Liver (tissue), 9 donors: Measurements from ENCODE around the gene LRMDA. TPM values are rescaled to one million over a fixed set of nuclear protein-coding genes. Genes with fewer than 3 reads are reported as not detected.

Experiments
- DNase-seq: peaks from one replicate; pipeline ENCODE4 v3.0.0-alpha.2; 2017; ENCODE audit warnings: low spot score
- H3K27ac ChIP-seq, 2 donors: one replicate each; pipeline ENCODE4 v1.7.0; 2013; ENCODE audit warnings: inconsistent platforms in 2 of 2, low read length in 2 of 2, control low read depth in 1 of 2, low read depth in 1 of 2, mild to moderate bottlenecking in 1 of 2
- H3K27me3 ChIP-seq, 4 donors: one replicate each; pipeline versions ENCODE4 v1.6.1 to v1.7.0; 2013; ENCODE audit warnings: low read length in 3 of 4, inconsistent platforms in 1 of 4, mild to moderate bottlenecking in 1 of 4, moderate library complexity in 1 of 4; ENCODE audit not compliant: control insufficient read depth in 4 of 4, insufficient read depth in 4 of 4
- H3K36me3 ChIP-seq, 4 donors: one replicate each; pipeline versions ENCODE4 v1.6.1 to v1.7.0; 2013; ENCODE audit warnings: low read length in 3 of 4, mild to moderate bottlenecking in 3 of 4, low read depth in 1 of 4, moderate library complexity in 1 of 4; ENCODE audit not compliant: control insufficient read depth in 4 of 4, insufficient read depth in 3 of 4
- H3K4me1 ChIP-seq, 4 donors: one replicate each; pipeline versions ENCODE4 v1.6.1 to v1.7.0; 2013; ENCODE audit warnings: low read length in 3 of 4, mild to moderate bottlenecking in 3 of 4, moderate library complexity in 1 of 4; ENCODE audit not compliant: control insufficient read depth in 4 of 4, insufficient read depth in 4 of 4
- H3K4me3 ChIP-seq, 3 donors: one replicate each; pipeline versions ENCODE4 v1.6.1 to v1.7.0; 2013; ENCODE audit warnings: low read length in 3 of 3, control low read depth in 1 of 3, low read depth in 1 of 3, mild to moderate bottlenecking in 1 of 3
- H3K9ac ChIP-seq, 2 donors: one replicate each; pipeline ENCODE4 v1.7.0; 2013; ENCODE audit warnings: low read length in 2 of 2, mild to moderate bottlenecking in 2 of 2, moderate library complexity in 2 of 2, control low read depth in 1 of 2, low read depth in 1 of 2
- H3K9me3 ChIP-seq, 4 donors: one replicate each; pipeline versions ENCODE4 v1.6.1 to v1.7.0; 2013; ENCODE audit warnings: low read length in 3 of 4; ENCODE audit not compliant: control insufficient read depth in 4 of 4
- EGR1 ChIP-seq, 2 donors: IDR thresholded peaks; 2 replicates each; pipeline ENCODE4 v1.6.1; 2016 to 2018; ENCODE audit warnings: antibody characterized with exemption in 2 of 2, low read depth in 2 of 2
- FOXA1 ChIP-seq: IDR thresholded peaks from 2 replicates; pipeline ENCODE4 v1.6.1; 2016; ENCODE audit warnings: antibody characterized with exemption
- FOXA2 ChIP-seq: IDR thresholded peaks from 2 replicates; pipeline ENCODE4 v1.6.1; 2016; ENCODE audit warnings: antibody characterized with exemption
- GABPA ChIP-seq, 2 donors: IDR thresholded peaks in 1 of 2; conservative IDR thresholded peaks in 1 of 2; 2 replicates each; pipeline ENCODE4 v1.6.1; 2016; ENCODE audit warnings: antibody characterized with exemption in 2 of 2, mild to moderate bottlenecking in 1 of 2, moderate library complexity in 1 of 2
- HNF4A ChIP-seq, 2 donors: conservative IDR thresholded peaks; 2 replicates each; pipeline ENCODE4 v1.6.1; 2016; ENCODE audit warnings: antibody characterized with exemption in 2 of 2, mild to moderate bottlenecking in 2 of 2
- HNF4G ChIP-seq: IDR thresholded peaks from 2 replicates; pipeline ENCODE4 v1.6.1; 2016; ENCODE audit warnings: antibody characterized with exemption
- JUND ChIP-seq, 2 donors: IDR thresholded peaks; 2 replicates each; pipeline ENCODE4 v1.6.1; 2016; ENCODE audit warnings: antibody characterized with exemption in 2 of 2
- NR2F2 ChIP-seq: IDR thresholded peaks from 2 replicates; pipeline ENCODE4 v1.6.1; 2016; ENCODE audit warnings: antibody characterized with exemption
- RAD21 ChIP-seq, 2 donors: IDR thresholded peaks; 2 replicates each; pipeline ENCODE4 v1.6.1; 2016; ENCODE audit warnings: antibody characterized with exemption in 2 of 2, mild to moderate bottlenecking in 2 of 2
- RXRA ChIP-seq, 2 donors: IDR thresholded peaks; 2 replicates each; pipeline ENCODE4 v1.6.1; 2017 to 2018; ENCODE audit warnings: antibody characterized with exemption in 2 of 2, mild to moderate bottlenecking in 1 of 2
- SP1 ChIP-seq: IDR thresholded peaks from 2 replicates; pipeline ENCODE4 v1.6.1; 2018; ENCODE audit warnings: antibody characterized with exemption, mild to moderate bottlenecking
- TAF1 ChIP-seq: conservative IDR thresholded peaks from 2 replicates; pipeline ENCODE4 v1.6.1; 2016; ENCODE audit warnings: antibody characterized with exemption, mild to moderate bottlenecking
- YY1 ChIP-seq: IDR thresholded peaks from 2 replicates; pipeline ENCODE4 v1.6.1; 2016; ENCODE audit warnings: antibody characterized with exemption, mild to moderate bottlenecking
- whole genome bisulfite sequencing: extraction: QIAGEN DNeasy Blood & Tissue Kit; methylation state at CpG from one replicate; pipeline ENCODE4 v1.1.7; 2013; 5-methylcytosine and 5-hydroxymethylcytosine counted together
- polyA plus RNA-seq, 2 donors: library from polyadenylated mRNA; stranded (reverse) in 1 of 2; unstranded in 1 of 2; fragments of 200-250 nt in 1 of 2; fragments of >200 nt in 1 of 2; fragmentation: Nextera tagmentation in 1 of 2; extraction: Ambion mirVana in 1 of 2; gene quantifications; one replicate each; pipeline versions ENCODE4 v1.2.1 to v1.2.3, GENCODE V29; 2013 to 2015
- total RNA-seq, 2 donors: library from RNA; depleted of rRNA; stranded (reverse); fragments of >200 nt; gene quantifications; one replicate each; pipeline ENCODE4 v1.2.3, GENCODE V29; 2014
- TF ChIP-seq, protein P1 (sequence below): IDR thresholded peaks from 2 replicates; pipeline ENCODE4 v1.6.1; 2016; ENCODE audit warnings: antibody characterized with exemption
- TF ChIP-seq, protein P2 (sequence below): IDR thresholded peaks from 2 replicates; pipeline ENCODE4 v1.6.1; 2016; ENCODE audit warnings: antibody characterized with exemption, mild to moderate bottlenecking
- TF ChIP-seq, protein P3 (sequence below): IDR thresholded peaks from 2 replicates; pipeline ENCODE4 v1.6.1; 2016; ENCODE audit warnings: antibody characterized with exemption
- TF ChIP-seq, protein P4 (sequence below): fragments of 150-350 bp; IDR thresholded peaks from 2 replicates; pipeline ENCODE4 v1.5.1; 2017; ENCODE audit warnings: improper control_type of control experiment, low read depth, low read length; ENCODE audit not compliant: missing input control
- TF ChIP-seq, protein P5 (sequence below): IDR thresholded peaks from 2 replicates; pipeline ENCODE4 v1.6.1; 2016; ENCODE audit warnings: antibody characterized with exemption
- donor health status: healthy.
- donor health status: healthy.
- donor health status: healthy.
- donor health status: healthy.
- donor health status: healthy.

LRMDA gene
- total and polyA plus RNA-seq, 4 donors = 7.9 to 15.8 (median 11.3) TPM

DNA sequence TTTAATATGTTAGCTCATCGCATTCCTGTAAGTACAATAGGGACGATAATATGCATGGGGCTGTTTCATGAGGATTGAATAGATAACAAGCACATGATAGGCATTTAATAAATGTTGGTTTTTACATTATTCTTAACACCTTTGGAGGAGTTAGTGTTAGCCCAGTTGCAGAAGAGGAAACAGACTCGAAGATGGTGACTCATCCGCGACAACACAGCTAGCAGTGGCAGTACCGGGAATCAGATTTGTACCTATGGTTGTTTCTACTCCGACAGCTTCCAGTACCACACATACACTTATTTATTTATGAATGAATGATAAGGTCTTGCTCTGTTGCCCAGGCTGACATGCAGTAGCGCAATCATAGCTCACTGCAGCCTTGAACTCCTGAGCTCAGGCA is 2.9 kb downstream of the LRMDA start:
- H3K4me3 ChIP-seq = no peak overlapping the region
- no peak overlapping the region for H3K9ac ChIP-seq
- no peaks in the 10 kb centered on the region for H3K27me3 ChIP-seq
- no peaks in the 10 kb centered on the region for H3K36me3 ChIP-seq
- DNase-seq = no peak
- peaks cover 9 to 60% (median 47%) of the 10 kb centered on the region in 4 donors for H3K4me1 ChIP-seq
- H3K27ac ChIP-seq = no peak overlapping the region
- no peak for TF ChIP-seq HNF4G
- no peak for TF ChIP-seq EGR1 (IDR thresholded peaks at IDR 0.05; ENCODE audit: low read depth in 2 of 2)
- TF ChIP-seq GABPA (IDR thresholded peaks at IDR 0.05 in 1 of 2, conservative IDR thresholded peaks at IDR 0.05 in 1 of 2) = no peak
- TF ChIP-seq RXRA (IDR thresholded peaks at IDR 0.05) = no peak
- TF ChIP-seq RAD21 (IDR thresholded peaks at IDR 0.05) = no peak
- TF ChIP-seq JUND (IDR thresholded peaks at IDR 0.05) = no peak
- TF ChIP-seq, protein P1, sequence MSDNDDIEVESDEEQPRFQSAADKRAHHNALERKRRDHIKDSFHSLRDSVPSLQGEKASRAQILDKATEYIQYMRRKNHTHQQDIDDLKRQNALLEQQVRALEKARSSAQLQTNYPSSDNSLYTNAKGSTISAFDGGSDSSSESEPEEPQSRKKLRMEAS = no peak
- TF ChIP-seq YY1 = no peak
- TF ChIP-seq, protein P2, sequence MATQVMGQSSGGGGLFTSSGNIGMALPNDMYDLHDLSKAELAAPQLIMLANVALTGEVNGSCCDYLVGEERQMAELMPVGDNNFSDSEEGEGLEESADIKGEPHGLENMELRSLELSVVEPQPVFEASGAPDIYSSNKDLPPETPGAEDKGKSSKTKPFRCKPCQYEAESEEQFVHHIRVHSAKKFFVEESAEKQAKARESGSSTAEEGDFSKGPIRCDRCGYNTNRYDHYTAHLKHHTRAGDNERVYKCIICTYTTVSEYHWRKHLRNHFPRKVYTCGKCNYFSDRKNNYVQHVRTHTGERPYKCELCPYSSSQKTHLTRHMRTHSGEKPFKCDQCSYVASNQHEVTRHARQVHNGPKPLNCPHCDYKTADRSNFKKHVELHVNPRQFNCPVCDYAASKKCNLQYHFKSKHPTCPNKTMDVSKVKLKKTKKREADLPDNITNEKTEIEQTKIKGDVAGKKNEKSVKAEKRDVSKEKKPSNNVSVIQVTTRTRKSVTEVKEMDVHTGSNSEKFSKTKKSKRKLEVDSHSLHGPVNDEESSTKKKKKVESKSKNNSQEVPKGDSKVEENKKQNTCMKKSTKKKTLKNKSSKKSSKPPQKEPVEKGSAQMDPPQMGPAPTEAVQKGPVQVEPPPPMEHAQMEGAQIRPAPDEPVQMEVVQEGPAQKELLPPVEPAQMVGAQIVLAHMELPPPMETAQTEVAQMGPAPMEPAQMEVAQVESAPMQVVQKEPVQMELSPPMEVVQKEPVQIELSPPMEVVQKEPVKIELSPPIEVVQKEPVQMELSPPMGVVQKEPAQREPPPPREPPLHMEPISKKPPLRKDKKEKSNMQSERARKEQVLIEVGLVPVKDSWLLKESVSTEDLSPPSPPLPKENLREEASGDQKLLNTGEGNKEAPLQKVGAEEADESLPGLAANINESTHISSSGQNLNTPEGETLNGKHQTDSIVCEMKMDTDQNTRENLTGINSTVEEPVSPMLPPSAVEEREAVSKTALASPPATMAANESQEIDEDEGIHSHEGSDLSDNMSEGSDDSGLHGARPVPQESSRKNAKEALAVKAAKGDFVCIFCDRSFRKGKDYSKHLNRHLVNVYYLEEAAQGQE = no peak
- no peak for TF ChIP-seq HNF4A (conservative IDR thresholded peaks at IDR 0.05)
- TF ChIP-seq, protein P3, sequence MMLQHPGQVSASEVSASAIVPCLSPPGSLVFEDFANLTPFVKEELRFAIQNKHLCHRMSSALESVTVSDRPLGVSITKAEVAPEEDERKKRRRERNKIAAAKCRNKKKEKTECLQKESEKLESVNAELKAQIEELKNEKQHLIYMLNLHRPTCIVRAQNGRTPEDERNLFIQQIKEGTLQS = no peak
- TF ChIP-seq FOXA1 = no peak
- no peak for TF ChIP-seq SP1
- 94% methylated on average over 8 of the region's 8 CpGs for WGBS
- H3K9me3 ChIP-seq = no peaks in the 10 kb centered on the region

DNA sequence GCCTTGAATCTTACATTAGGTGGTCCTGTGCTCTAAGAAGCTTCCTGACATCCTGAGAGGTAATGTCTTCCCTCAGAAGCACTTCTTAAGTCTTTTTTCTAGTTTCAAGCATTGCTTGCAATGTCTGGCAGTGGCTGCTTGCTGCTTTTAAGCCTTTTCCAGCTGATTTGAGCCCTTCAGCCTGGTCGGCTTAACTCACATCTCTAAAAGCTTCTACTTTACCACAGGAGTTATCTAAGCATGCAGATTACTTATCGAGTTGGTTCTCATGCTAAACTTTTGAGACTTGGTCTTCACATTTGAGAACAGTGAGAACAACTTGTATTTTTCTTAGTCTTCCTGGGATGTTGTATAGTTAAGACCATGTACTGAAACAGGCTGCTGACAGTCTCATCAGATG is 3.9 kb downstream of the LRMDA start:
- H3K36me3 ChIP-seq = no peaks in the 10 kb centered on the region
- H3K9me3 ChIP-seq = no peaks in the 10 kb centered on the region
- no peak overlapping the region for H3K27ac ChIP-seq
- TF ChIP-seq NR2F2 (no peak), YY1 (no peak), RAD21 (IDR thresholded peaks at IDR 0.05) (no peak), EGR1 (IDR thresholded peaks at IDR 0.05; ENCODE audit: low read depth in 2 of 2) (no peak), HNF4A (conservative IDR thresholded peaks at IDR 0.05) (no peak), FOXA2 (no peak), RXRA (IDR thresholded peaks at IDR 0.05) (no peak), JUND (IDR thresholded peaks at IDR 0.05) (no peak), TAF1 (no peak), GABPA (IDR thresholded peaks at IDR 0.05 in 1 of 2, conservative IDR thresholded peaks at IDR 0.05 in 1 of 2) (no peak), HNF4G (no peak), SP1 (no peak), FOXA1 (no peak)
- TF ChIP-seq, protein P1 = no peak
- TF ChIP-seq, protein P2 = no peak
- TF ChIP-seq, protein P4, sequence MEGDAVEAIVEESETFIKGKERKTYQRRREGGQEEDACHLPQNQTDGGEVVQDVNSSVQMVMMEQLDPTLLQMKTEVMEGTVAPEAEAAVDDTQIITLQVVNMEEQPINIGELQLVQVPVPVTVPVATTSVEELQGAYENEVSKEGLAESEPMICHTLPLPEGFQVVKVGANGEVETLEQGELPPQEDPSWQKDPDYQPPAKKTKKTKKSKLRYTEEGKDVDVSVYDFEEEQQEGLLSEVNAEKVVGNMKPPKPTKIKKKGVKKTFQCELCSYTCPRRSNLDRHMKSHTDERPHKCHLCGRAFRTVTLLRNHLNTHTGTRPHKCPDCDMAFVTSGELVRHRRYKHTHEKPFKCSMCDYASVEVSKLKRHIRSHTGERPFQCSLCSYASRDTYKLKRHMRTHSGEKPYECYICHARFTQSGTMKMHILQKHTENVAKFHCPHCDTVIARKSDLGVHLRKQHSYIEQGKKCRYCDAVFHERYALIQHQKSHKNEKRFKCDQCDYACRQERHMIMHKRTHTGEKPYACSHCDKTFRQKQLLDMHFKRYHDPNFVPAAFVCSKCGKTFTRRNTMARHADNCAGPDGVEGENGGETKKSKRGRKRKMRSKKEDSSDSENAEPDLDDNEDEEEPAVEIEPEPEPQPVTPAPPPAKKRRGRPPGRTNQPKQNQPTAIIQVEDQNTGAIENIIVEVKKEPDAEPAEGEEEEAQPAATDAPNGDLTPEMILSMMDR = no peak
- TF ChIP-seq, protein P3 = no peak
- TF ChIP-seq, protein P5, sequence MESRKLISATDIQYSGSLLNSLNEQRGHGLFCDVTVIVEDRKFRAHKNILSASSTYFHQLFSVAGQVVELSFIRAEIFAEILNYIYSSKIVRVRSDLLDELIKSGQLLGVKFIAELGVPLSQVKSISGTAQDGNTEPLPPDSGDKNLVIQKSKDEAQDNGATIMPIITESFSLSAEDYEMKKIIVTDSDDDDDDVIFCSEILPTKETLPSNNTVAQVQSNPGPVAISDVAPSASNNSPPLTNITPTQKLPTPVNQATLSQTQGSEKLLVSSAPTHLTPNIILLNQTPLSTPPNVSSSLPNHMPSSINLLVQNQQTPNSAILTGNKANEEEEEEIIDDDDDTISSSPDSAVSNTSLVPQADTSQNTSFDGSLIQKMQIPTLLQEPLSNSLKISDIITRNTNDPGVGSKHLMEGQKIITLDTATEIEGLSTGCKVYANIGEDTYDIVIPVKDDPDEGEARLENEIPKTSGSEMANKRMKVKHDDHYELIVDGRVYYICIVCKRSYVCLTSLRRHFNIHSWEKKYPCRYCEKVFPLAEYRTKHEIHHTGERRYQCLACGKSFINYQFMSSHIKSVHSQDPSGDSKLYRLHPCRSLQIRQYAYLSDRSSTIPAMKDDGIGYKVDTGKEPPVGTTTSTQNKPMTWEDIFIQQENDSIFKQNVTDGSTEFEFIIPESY = no peak
- no peak overlapping the region for H3K9ac ChIP-seq
- H3K27me3 ChIP-seq = no peaks in the 10 kb centered on the region
- H3K4me3 ChIP-seq = no peak overlapping the region
- DNase-seq = no peak
- peaks cover 9 to 64% (median 49%) of the 10 kb centered on the region in 4 donors for H3K4me1 ChIP-seq
- 84% methylated on average over 2 of the region's 2 CpGs for WGBS
